ENCODE results near the gene UGT1A4.

UGT1A4 gene

GRCh38 chr2:233819884-233820773 is 101.6 kb downstream of the UGT1A4 start:
- Mint-ChIP-seq H3K27ac (no peak overlapping the region), H3K36me3 (ENCODE audit: low read depth) (no peaks in the 10 kb centered on the region), H3K4me3 (no peak overlapping the region), H3K4me1 (peaks cover 17% of the 10 kb centered on the region), H3K9me3 (no peaks in the 10 kb centered on the region), H3K27me3 (ENCODE audit: low read depth, poor library complexity) (peaks cover 15% of the 10 kb centered on the region)
- DNase-seq = no peak
- TF ChIP-seq, protein P1, sequence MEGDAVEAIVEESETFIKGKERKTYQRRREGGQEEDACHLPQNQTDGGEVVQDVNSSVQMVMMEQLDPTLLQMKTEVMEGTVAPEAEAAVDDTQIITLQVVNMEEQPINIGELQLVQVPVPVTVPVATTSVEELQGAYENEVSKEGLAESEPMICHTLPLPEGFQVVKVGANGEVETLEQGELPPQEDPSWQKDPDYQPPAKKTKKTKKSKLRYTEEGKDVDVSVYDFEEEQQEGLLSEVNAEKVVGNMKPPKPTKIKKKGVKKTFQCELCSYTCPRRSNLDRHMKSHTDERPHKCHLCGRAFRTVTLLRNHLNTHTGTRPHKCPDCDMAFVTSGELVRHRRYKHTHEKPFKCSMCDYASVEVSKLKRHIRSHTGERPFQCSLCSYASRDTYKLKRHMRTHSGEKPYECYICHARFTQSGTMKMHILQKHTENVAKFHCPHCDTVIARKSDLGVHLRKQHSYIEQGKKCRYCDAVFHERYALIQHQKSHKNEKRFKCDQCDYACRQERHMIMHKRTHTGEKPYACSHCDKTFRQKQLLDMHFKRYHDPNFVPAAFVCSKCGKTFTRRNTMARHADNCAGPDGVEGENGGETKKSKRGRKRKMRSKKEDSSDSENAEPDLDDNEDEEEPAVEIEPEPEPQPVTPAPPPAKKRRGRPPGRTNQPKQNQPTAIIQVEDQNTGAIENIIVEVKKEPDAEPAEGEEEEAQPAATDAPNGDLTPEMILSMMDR (IDR thresholded peaks at IDR 0.05) = no peak

- TF ChIP-seq, protein P1 (IDR thresholded peaks at IDR 0.05) = no peak
- peaks cover 17% of the 10 kb centered on the region for H3K4me1 Mint-ChIP-seq
These were observed 102.2 kb downstream of the UGT1A4 start for GRCh38 chr2:233820774-233821105.

DNA sequence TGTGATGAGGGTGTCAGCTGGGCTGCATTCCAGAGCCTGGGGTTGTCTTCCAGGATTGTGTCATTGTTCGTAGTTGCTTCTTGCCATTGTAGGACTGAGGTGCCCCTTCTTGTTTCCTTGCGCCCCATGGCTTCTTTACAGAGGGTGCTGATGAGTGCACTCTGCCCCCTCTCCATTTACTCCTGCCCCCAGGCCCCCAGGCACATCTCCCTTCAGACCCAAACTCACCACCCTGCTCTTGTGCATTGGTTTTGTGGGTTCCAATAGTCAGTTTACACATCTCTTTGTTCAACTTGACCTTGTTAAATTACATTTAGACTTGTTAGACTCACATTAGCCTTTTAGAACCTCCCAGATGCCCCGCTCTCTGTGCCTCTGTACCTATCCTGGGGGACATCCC is 102.7 kb downstream of the UGT1A4 start:
- H3K4me3 Mint-ChIP-seq = no peak overlapping the region
- peaks cover 17% of the 10 kb centered on the region for H3K4me1 Mint-ChIP-seq
- H3K27me3 Mint-ChIP-seq (ENCODE audit: low read depth, poor library complexity) = peaks cover 15% of the 10 kb centered on the region
- H3K9me3 Mint-ChIP-seq = peaks cover 6% of the 10 kb centered on the region
- DNase-seq = no peak
- no peak overlapping the region for H3K27ac Mint-ChIP-seq
- TF ChIP-seq, protein P1 (IDR thresholded peaks at IDR 0.05) = no peak
- H3K36me3 Mint-ChIP-seq (ENCODE audit: low read depth) = no peaks in the 10 kb centered on the region

More at GRCh38 chr2:233820774-233821105, 102.2 kb downstream of the UGT1A4 start:
- peaks cover 15% of the 10 kb centered on the region for H3K27me3 Mint-ChIP-seq (ENCODE audit: low read depth, poor library complexity)
- H3K36me3 Mint-ChIP-seq (ENCODE audit: low read depth) = no peaks in the 10 kb centered on the region
- DNase-seq = no peak
- peaks cover 4% of the 10 kb centered on the region for H3K9me3 Mint-ChIP-seq
- H3K27ac Mint-ChIP-seq = no peak overlapping the region
- H3K4me3 Mint-ChIP-seq = no peak overlapping the region

DNA sequence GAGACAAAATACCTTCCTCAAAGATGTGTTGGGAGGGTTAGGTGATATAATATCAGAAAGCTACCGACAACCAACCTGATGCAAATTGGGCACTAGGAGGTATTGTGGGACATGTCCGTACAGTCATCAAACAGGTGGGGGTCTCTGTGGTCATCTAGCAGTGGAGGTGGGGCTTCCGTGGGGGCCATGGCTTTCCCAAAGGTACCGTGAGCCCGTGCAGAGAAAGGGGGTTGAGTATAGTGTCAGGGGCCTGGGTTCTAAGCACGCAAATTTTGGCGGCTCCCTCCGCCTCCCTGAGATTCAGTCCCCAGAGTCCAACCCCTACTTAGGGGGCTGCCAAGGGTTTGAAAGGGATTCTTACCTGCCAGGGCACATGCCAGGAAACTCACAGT is 103.2 kb downstream of the UGT1A4 start:
- no peak overlapping the region for H3K27ac Mint-ChIP-seq
- TF ChIP-seq, protein P1 (IDR thresholded peaks at IDR 0.05) = no peak
- H3K4me1 Mint-ChIP-seq = peaks cover 12% of the 10 kb centered on the region

GRCh38 chr2:233822101-233822771 is 103.7 kb downstream of the UGT1A4 start:
- Mint-ChIP-seq H3K9me3 (peaks cover 12% of the 10 kb centered on the region), H3K27ac (no peak overlapping the region), H3K4me1 (peaks cover 8% of the 10 kb centered on the region), H3K4me3 (no peak overlapping the region), H3K27me3 (ENCODE audit: low read depth, poor library complexity) (peaks cover 15% of the 10 kb centered on the region), H3K36me3 (ENCODE audit: low read depth) (no peaks in the 10 kb centered on the region)
- DNase-seq = no peak
- TF ChIP-seq, protein P1 (IDR thresholded peaks at IDR 0.05) = no peak

More for the DNA sequence above, 103.2 kb downstream of the UGT1A4 start:
- no peaks in the 10 kb centered on the region for H3K36me3 Mint-ChIP-seq (ENCODE audit: low read depth)
- no peak for DNase-seq
- H3K27me3 Mint-ChIP-seq (ENCODE audit: low read depth, poor library complexity) = peaks cover 15% of the 10 kb centered on the region
- H3K9me3 Mint-ChIP-seq = peaks cover 9% of the 10 kb centered on the region
- H3K4me3 Mint-ChIP-seq = no peak overlapping the region

Measured in nephron progenitor cell (in vitro differentiated cells).